Hematopoietic multipotent progenitor cell (in vitro differentiated cells): ENCODE measurements around the gene TAL1. TPM values are rescaled to one million over a fixed set of nuclear protein-coding genes. Genes with fewer than 3 reads are reported as not detected.

ENCODE experiments used
- DNase-seq, 3 donors: peaks; one replicate each; pipeline ENCODE4 v3.0.0-alpha.2; 2011 to 2015; ENCODE audit warnings: low read depth in 2 of 3, low spot score in 2 of 3
- total RNA-seq: library from RNA; depleted of rRNA; stranded (reverse); fragments of >200 nt; gene quantifications from one replicate; pipeline ENCODE4 v1.2.3, GENCODE V29; 2012

Gene TAL1
- total RNA-seq, 1 donor: 70.6 TPM

GRCh38 chr1:47189844-47190508 lies 42.0 kb downstream of the TAL1 start, which contains the start of gene PDZK1IP1:
PDZK1IP1 (minus strand) TSS chr1:47190036; CDS start chr1:47189932, 104 bp downstream.
- DNase-seq: no peak

DNA sequence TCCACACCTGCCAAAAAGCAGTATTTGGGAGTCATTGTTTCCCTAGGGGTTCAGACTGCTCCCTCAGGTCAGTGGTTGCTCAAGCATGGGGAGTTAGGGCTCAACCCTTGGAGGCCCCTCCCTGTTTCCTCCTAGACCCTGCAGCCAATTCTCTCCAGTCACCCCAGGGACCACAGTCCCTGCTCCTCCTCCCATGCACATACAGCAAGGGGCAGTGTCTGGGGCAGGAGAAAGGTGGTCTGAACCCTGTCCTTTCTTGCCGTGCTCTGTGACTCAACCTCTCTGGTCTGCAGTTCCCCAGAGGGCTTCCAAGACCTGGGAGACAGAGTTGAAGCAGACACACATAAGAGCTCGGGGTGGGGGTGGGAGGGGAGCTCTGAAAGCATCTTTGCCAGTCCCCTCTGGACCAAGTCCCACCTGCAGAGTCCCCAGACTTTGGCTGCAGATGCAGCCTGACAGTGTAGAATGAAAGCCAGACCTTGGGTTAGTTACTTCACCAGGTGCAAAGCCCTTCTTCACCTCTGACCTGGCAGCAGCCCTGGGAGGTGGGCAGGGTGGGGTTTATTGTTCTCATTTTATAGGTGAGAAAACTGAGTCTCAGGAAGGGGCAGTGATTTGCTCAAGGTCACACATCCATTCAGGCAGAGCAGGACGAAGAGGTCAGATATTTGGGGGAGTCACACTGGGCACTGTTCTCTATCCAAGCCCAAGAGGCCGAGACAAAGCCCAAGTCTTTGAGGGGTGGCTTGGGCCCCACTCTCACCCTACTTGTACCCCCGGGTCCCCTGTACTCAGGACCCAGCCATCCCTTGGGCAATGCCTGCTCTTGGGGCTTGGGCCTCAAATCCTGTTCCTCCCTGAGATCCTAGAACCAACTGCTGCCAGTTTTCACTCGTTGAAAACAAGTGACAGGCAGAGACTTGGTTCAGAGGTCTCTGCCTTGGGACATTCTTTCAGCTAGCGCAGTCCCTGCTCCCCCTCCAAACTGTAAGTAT lies 42.9 kb downstream of the TAL1 start:
- no peak for DNase-seq

DNA sequence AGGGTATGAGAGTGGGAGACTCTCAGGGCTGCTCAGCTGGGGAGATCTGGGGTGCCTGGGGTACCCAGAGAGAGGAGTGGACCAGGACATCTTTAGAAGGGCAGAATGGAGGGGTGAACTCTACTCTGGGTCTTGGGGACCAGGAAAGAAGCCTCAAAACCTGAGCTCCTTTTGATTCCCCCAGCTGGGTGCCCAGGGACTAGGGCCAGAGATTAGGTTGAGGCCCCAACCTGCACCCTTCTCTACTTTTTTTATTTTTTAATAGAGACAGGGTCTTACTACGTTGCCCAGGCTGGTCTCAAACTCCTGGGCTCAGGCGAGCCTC lies 44.1 kb downstream of the TAL1 start:
- DNase-seq: no peak

GRCh38 chr1:47187231-47187925 lies 44.6 kb downstream of the TAL1 start:
- no peak for DNase-seq

GRCh38 chr1:47186267-47187185 lies 45.5 kb downstream of the TAL1 start:
- DNase-seq: no peak

DNA sequence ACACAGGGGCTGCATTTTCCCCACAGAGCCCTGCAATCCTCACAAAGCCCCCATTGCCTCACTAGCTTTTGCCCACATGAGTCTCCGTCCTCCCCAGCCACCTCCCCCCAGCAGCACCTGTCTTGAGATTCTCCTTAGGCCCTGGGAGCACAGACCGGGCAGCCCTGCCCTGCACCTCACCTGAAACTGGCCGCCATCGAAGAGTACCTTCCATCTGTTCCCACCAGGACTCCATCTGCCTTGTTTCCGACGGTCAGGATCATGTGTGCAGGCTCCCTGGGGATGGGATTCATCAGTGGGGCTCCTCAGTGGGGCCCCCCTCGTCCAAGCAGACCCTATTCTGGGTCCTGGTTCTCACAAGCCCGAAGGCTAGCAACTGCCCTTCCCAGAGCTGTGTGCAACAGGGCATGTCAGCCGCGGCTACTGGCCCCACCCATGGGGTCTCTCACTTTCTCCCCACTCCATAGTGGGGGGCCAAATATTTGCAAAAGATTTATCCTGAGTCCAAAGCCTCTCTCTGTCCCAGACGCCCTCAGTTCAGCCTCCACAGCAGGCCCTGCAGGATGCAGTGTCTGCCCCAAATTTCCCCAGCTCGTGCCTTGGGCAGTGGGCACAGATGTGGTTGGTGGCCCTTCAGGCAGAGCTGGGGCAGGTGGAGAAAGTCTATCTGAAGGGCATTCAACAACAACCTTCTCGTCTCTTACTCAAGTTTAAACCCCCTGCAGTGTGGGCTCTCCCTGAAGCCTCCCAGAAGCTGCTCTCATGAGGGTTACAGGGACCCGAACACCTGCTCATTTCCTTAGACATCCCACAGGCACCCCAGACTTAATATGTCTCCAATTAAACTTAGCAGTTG lies 47.0 kb downstream of the TAL1 start:
- no peak for DNase-seq

GRCh38 chr1:47184090-47184821 lies 47.8 kb downstream of the TAL1 start:
- no peak for DNase-seq

DNA sequence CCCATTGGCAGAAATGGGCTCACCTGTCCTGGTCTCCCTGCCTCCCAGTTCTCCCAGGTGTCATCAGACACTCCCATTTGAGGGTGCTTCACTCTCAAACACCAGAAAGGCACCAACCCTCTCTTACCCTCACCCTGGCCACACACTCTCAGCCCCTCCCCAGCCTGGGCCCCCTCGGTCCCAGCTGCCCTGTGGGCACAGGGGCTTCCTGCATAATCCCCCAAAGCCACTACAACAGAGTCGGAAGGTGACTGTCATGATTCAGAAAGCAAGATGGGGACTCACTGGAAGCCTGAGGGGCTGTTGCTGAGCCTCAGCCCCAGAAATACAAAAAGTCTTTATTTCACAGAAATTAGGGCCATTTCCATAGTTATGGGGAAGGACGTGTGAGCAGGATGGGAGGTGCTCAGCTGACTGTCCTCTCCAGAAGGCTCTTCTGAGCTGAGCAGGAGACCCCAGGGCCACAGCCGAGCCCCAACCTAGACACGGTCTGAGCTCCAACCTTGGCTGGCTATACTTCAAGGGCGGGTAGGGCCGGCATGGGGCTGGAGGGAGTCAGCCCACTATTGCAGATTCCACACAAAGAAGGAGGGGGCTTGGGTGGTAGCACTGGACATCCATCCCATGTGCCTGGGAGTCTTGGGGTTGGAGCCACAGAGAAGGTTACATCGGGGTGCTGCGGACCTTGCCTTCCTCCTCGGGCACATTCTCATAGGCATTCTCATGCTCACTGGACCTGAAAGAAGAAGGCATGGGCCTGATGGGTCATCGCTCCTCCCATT lies 48.5 kb downstream of the TAL1 start:
- no peak for DNase-seq

- DNase-seq: no peak
Measured at GRCh38 chr1:47182676-47183235, 49.3 kb downstream of the TAL1 start.

- no peak for DNase-seq
Measured at GRCh38 chr1:47181955-47182675, 49.9 kb downstream of the TAL1 start.

DNA sequence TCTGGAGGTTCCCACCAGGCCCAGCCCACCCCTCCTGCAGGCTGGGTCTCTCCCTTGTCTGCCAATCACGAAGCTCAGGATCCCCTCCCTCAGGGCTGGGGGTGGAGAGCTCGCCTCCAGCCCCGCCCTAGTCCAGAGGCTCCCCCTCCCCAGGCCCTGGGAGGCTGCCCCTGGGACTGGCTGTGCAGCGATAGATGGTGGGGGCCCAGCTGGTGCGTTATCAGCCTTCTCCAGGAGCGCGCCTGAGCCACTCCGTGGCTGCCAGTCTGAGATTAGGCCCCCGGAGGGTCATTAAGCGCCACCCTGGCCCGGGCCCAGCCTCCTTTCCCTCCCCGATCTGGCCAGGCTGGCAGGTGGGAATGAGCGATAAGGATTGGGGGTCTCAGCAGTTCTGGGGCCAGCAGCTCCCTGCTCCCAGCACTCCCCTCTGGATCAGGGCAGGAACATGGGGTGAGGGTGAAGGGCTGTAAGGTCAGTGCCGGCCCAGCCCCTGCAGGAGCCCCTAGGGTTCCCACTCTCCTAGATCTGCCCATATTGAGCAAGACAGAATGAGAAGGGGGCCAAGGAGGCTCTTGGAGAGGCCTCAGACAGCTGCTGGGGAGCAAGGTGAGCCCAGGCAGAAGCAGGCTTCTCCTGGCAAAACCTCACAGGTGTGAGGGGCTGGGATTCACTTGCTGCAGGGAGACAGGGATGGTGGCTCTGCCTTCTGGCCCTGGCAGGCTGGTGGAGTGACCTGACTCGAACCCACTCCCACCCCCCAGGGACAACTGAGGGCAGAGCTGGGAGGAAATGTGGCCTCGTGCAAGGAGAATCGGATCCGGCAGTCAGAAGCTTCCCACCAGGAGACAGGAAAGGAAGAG lies 50.7 kb downstream of the TAL1 start:
- DNase-seq: peak in 2 of 3 donors; percentile 91 to 95

DNA sequence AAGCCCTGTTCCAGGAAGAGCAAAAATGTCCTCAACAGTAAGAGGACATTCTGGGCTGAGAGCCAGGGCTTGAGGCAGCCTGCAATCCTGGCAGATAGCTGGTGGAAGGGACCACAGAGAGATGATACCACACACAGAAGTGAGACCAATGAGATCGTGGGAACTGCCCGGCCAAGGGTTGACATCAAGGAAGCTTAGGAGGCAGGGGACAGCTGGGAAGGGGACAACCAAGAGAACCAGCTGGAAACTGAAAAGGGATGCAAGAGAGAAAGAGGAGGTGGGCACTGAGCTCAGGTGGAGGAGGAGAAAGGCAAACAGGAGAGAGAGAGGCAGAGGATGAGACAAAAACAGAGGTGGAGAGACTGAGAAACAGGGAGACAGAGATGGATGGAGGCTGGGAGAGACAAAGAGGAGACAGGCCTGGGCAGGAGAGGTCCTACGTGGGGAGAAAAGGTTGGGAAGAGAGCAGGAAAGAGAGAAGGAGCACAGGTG lies 51.4 kb downstream of the TAL1 start:
- DNase-seq: no peak

DNA sequence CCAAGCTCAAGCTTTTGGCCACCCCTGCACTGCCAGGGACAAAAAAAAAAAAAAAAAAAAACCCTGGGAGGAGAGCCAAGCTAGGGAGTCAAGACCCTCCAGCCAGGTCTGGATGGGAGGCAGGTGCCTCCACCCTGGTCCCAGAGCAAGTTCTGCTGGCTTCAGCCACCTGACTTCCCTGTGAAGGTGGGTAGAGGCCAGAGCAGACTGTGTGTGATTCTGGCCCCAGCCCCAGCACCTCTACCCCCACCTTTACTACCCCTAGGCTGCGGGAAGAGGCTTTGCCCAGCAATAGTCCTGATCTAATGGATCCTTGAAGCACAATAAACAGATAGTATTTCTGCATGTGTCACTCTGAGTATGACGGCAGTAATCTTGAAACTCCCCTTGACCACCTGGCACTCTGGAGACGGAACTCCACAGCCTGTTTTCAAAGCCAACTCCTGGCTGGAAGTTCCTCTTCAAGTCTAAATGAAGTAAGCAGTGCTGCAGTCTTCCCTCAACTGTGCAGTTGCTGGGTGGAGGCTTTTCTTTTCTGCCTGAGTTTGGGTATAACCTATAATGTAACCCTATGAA lies 51.9 kb downstream of the TAL1 start:
- no peak for DNase-seq

DNA sequence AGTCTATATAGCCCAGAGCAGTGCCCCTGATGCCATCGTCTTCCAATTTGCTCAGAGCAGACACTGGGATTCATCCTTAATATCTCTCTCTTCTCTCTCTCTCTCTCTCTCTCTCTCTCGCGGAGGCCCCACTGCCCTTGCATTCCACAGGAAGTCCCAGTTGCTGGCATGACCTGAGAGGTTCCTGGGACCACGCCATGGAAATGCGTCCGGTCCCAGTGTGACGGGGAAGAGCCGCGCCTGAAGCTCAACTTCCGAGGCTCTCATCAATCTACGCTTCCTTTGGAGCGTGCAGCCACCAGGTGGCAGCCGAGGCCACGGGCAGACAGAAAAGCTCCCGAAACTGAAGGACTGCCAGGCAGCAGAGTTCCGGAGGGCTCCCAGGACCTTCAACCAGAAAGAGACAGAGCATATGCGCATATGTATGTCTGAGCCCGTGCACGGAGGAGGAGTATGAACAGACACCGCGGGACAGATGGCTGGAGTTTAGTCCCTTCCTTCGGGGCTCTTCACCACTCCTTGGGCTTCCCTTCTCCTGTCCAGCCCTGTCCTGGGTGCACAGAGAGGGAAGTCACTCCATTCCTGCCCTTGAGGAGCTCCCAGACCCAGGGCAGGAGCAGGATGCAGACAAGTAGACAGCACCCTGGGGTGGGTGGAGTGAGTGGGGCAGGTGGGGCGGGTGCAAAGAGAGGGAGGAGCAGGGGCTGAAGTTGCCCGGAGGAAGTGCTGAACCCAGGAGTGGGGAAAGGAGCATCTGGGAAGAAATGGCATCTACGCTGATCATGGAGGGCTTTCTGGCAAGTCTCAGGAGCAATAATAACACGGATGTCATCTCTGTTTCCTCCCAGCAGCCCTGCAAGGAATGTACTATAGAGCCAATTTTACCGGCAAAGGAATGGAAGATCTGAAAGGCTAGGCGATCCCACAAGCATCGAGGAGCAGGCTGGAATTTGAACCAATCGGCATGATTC lies 52.7 kb downstream of the TAL1 start:
- peak; percentile 23 to 93 (median 88) for DNase-seq
